Fibroblast of lung (primary cell): Measurements from ENCODE around the gene RFNG.

Source experiments
- CTCF ChIP-seq, 2 donors: IDR thresholded peaks in 1 of 2; conservative IDR thresholded peaks in 1 of 2; 1 replicate in 1 of 2; 2 replicates in 1 of 2; pipeline ENCODE4 v1.5.1; 2011 to 2012; ENCODE audit warnings: low read length in 2 of 2, control low read depth in 1 of 2, inconsistent platforms in 1 of 2, low read depth in 1 of 2, mild to moderate bottlenecking in 1 of 2
- EZH2 ChIP-seq: IDR thresholded peaks from 2 replicates; pipeline ENCODE4 v1.5.1; 2012; ENCODE audit warnings: low read length, control low read depth, mild to moderate bottlenecking; ENCODE audit errors: missing control alignments

- no peak for TF ChIP-seq CTCF (conservative IDR thresholded peaks at IDR 0.05 in 1 of 2, IDR thresholded peaks at IDR 0.05 in 1 of 2; ENCODE audit: low read depth in 1 of 2, low read length in 2 of 2)
- TF ChIP-seq EZH2 = no peak
Measured at GRCh38 chr17:82055965-82056728, 4.5 kb upstream of the RFNG start.
